ENCODE data around the gene C5AR2. TPM values are rescaled to one million over a fixed set of nuclear protein-coding genes. Genes with fewer than 3 reads are reported as not detected.
"Not testable (repeated sequence)": the region's sequence is repeated elsewhere in the genome, so short reads cannot be mapped to it uniquely, and the experiment has no call there.

Gene C5AR2
- polyA plus RNA-seq, 1 donor (not counting 4 experiments of a cell fraction or from before 2014, with no cell fraction given): not detected

GRCh38 chr19:47284324-47284899 is 47.6 kb upstream of the C5AR2 start:
- no peak for DNase-seq (ENCODE audit: low read depth, low spot score)
- H3K4me1 ChIP-seq (ENCODE audit: control insufficient read depth, extremely low read depth, insufficient read depth, low read length): peaks cover 7% of the 10 kb centered on the region
- no peak for TF ChIP-seq EZH2 (IDR thresholded peaks at IDR 0.05; ENCODE audit: low read length)
- TF ChIP-seq CTCF (optimal IDR thresholded peaks at IDR 0.05 in 1 of 3, IDR thresholded peaks at IDR 0.05 in 1 of 3, conservative IDR thresholded peaks at IDR 0.05 in 1 of 3; ENCODE audit: extremely low read depth in 1 of 3, insufficient read depth in 2 of 3, low read length in 3 of 3): peak; percentile 26 to 86 (median 70)
- H4K20me1 ChIP-seq (ENCODE audit: control insufficient read depth, extremely low read depth, insufficient read depth, low read length): no peaks in the 10 kb centered on the region
- dilution Hi-C loops (cut with MboI; ENCODE audit: extremely low pct_ligation_motif_present, low sequenced_read_pairs): no loop called here
- no peaks in the 10 kb centered on the region for H3K9me1 ChIP-seq (ENCODE audit: control insufficient read depth, extremely low read depth, insufficient read depth, low read length)
- no peak overlapping the region for H3K9ac ChIP-seq (ENCODE audit: control insufficient read depth, extremely low read depth, insufficient read depth, low read length)
- no peaks in the 10 kb centered on the region for H3K27me3 ChIP-seq (ENCODE audit: control insufficient read depth, extremely low read depth, insufficient read depth, low read length)
- no peak overlapping the region for H3K4me2 ChIP-seq (ENCODE audit: control insufficient read depth, extremely low read depth, insufficient read depth, low read depth, low read length)
- H3K36me3 ChIP-seq (ENCODE audit: control insufficient read depth in 2 of 2, extremely low read depth in 1 of 2, insufficient read depth in 2 of 2, low read length in 2 of 2): no peaks in the 10 kb centered on the region
- no peak overlapping the region for H2AFZ ChIP-seq (ENCODE audit: control insufficient read depth, low read length)
- H3K4me3 ChIP-seq (ENCODE audit: control insufficient read depth in 2 of 3, extremely low read depth in 1 of 3, insufficient read depth in 2 of 3, low read depth in 1 of 3, low read length in 3 of 3): no peak overlapping the region
- H3K27ac ChIP-seq (ENCODE audit: control insufficient read depth, insufficient read depth, low read length): no peak overlapping the region
- H3K79me2 ChIP-seq (ENCODE audit: control insufficient read depth, insufficient read depth, low read length): no peaks in the 10 kb centered on the region
- FAIRE-seq: no peak
- no peaks in the 10 kb centered on the region for H3K9me3 ChIP-seq (ENCODE audit: control insufficient read depth, low read depth, low read length)

DNA sequence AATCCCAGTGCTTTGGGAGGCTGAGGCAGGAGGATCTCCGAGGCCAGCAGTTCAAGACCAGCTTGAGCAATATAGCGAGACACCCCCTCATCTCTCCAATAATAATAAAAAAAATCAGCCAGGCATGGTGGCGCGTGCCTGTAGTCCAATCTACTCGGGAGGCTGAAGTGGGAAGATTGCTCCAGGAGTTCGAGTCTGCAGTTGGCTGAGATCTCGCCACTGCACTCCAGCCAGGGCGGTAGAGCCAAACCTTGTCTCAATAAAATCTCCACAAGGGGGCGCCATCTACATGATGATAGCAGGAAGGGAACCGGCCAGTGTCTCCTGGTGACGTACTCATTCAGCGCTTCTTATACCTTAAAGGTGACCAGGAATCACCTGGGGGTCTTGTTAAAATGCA is 35.9 kb upstream of the C5AR2 start:
- Histone ChIP-seq H3K9me3 (ENCODE audit: control insufficient read depth, low read depth, low read length) (no peaks in the 10 kb centered on the region), H3K4me1 (ENCODE audit: control insufficient read depth, extremely low read depth, insufficient read depth, low read length) (no peaks in the 10 kb centered on the region), H3K79me2 (ENCODE audit: control insufficient read depth, insufficient read depth, low read length) (no peaks in the 10 kb centered on the region), H3K27ac (ENCODE audit: control insufficient read depth, insufficient read depth, low read length) (no peak overlapping the region), H3K9ac (ENCODE audit: control insufficient read depth, extremely low read depth, insufficient read depth, low read length) (no peak overlapping the region), H3K9me1 (ENCODE audit: control insufficient read depth, extremely low read depth, insufficient read depth, low read length) (no peaks in the 10 kb centered on the region), H3K27me3 (ENCODE audit: control insufficient read depth, extremely low read depth, insufficient read depth, low read length) (no peaks in the 10 kb centered on the region), H4K20me1 (ENCODE audit: control insufficient read depth, extremely low read depth, insufficient read depth, low read length) (no peaks in the 10 kb centered on the region), H3K4me3 (ENCODE audit: control insufficient read depth in 2 of 3, extremely low read depth in 1 of 3, insufficient read depth in 2 of 3, low read depth in 1 of 3, low read length in 3 of 3) (no peak overlapping the region), H2AFZ (ENCODE audit: control insufficient read depth, low read length) (no peak overlapping the region), H3K4me2 (ENCODE audit: control insufficient read depth, extremely low read depth, insufficient read depth, low read depth, low read length) (no peak overlapping the region), H3K36me3 (ENCODE audit: control insufficient read depth in 2 of 2, extremely low read depth in 1 of 2, insufficient read depth in 2 of 2, low read length in 2 of 2) (no peaks in the 10 kb centered on the region)
- dilution Hi-C loops (cut with MboI; ENCODE audit: extremely low pct_ligation_motif_present, low sequenced_read_pairs): no loop called here
- FAIRE-seq (peak; percentile 93), DNase-seq (ENCODE audit: low read depth, low spot score) (no peak)
- TF ChIP-seq CTCF (optimal IDR thresholded peaks at IDR 0.05 in 1 of 3, IDR thresholded peaks at IDR 0.05 in 1 of 3, conservative IDR thresholded peaks at IDR 0.05 in 1 of 3; ENCODE audit: extremely low read depth in 1 of 3, insufficient read depth in 2 of 3, low read length in 3 of 3): peak; percentile 64 to 87 (median 65)
- TF ChIP-seq EZH2 (IDR thresholded peaks at IDR 0.05; ENCODE audit: low read length): no peak

DNA sequence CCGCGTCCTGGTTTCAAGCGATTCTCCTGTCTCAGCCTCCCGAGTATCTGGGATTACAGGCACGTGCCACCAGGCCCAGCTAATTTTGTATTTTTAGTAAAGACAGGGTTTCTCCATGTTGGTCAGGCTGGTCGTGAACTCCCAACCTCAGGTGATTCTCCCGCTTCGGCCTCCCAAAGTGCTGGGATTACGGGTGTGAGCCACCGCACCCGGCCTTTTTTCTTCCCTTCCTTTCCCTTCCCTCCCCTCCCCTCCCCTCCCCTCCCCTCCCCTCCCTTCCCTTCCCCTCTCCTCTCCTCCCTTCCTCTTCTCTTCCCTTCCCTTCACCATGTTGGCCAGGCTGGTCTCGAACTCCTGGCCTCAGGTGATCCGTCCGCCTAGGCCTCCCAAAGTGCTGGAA is 31.1 kb upstream of the C5AR2 start:
- H3K9me1 ChIP-seq (ENCODE audit: control insufficient read depth, extremely low read depth, insufficient read depth, low read length); H3K36me3 ChIP-seq (ENCODE audit: control insufficient read depth in 2 of 2, extremely low read depth in 1 of 2, insufficient read depth in 2 of 2, low read length in 2 of 2); H2AFZ ChIP-seq (ENCODE audit: control insufficient read depth, low read length); dilution Hi-C loops (cut with MboI; ENCODE audit: extremely low pct_ligation_motif_present, low sequenced_read_pairs); H3K9ac ChIP-seq (ENCODE audit: control insufficient read depth, extremely low read depth, insufficient read depth, low read length); H3K4me1 ChIP-seq (ENCODE audit: control insufficient read depth, extremely low read depth, insufficient read depth, low read length); H3K4me3 ChIP-seq (ENCODE audit: control insufficient read depth in 2 of 3, extremely low read depth in 1 of 3, insufficient read depth in 2 of 3, low read depth in 1 of 3, low read length in 3 of 3); H3K4me2 ChIP-seq (ENCODE audit: control insufficient read depth, extremely low read depth, insufficient read depth, low read depth, low read length); H3K27me3 ChIP-seq (ENCODE audit: control insufficient read depth, extremely low read depth, insufficient read depth, low read length); H3K27ac ChIP-seq (ENCODE audit: control insufficient read depth, insufficient read depth, low read length); DNase-seq (ENCODE audit: low read depth, low spot score); H3K79me2 ChIP-seq (ENCODE audit: control insufficient read depth, insufficient read depth, low read length); FAIRE-seq; H4K20me1 ChIP-seq (ENCODE audit: control insufficient read depth, extremely low read depth, insufficient read depth, low read length); H3K9me3 ChIP-seq (ENCODE audit: control insufficient read depth, low read depth, low read length): not testable (repeated sequence)

Data from keratinocyte (primary cell).